HepG2 (cell line): Measurements from ENCODE around the gene MYCBPAP. TPM values are rescaled to one million over a fixed set of nuclear protein-coding genes. Genes with fewer than 3 reads are reported as not detected.

Experiments used
- CAMTA2 ChIP-seq: sonication (generic); formaldehyde crosslinking; IDR thresholded peaks from 2 replicates; pipeline ENCODE4 v1.4.0; 2020; ENCODE audit warnings: mild to moderate bottlenecking, missing genetic modification reagents, borderline replicate concordance
- polyA plus RNA-seq, 8 experiments: library from polyadenylated mRNA; depleted of rRNA in 3 of 8; stranded (reverse) in 7 of 8; unstranded in 1 of 8; fragments of >200 nt; fragmentation: Illumina TruSeq in 4 of 8; extraction: Trizol in 4 of 8; gene quantifications; 2 replicates each; pipeline versions ENCODE4 v1.2.1 to v1.2.3, GENCODE V29; 2011 to 2016; ENCODE audit warnings: low read depth in 4 of 8, missing spikeins in 1 of 8, mixed read lengths in 1 of 8; ENCODE audit not compliant: insufficient read depth in 1 of 8
- total RNA-seq, 5 experiments: library from RNA; depleted of rRNA; stranded (reverse); fragments of >200 nt; fragmentation: Illumina TruSeq; extraction: Trizol; gene quantifications; 2 replicates each; pipeline ENCODE4 v1.2.3, GENCODE V29; 2016; ENCODE audit warnings: low read depth in 1 of 5
- TF ChIP-seq, protein P1 (sequence below): sonication (generic); formaldehyde crosslinking; IDR thresholded peaks from 2 replicates; pipeline ENCODE4 v1.8.0; 2022; ENCODE audit warnings: mild to moderate bottlenecking, missing genetic modification reagents, moderate library complexity
- TF ChIP-seq, protein P2 (sequence below): sonication (generic); formaldehyde crosslinking; IDR thresholded peaks from 2 replicates; pipeline ENCODE4 v1.5.0; 2020; ENCODE audit warnings: missing genetic modification reagents, mild to moderate bottlenecking, borderline replicate concordance
- TF ChIP-seq, protein P3 (sequence below): sonication (generic); formaldehyde crosslinking; IDR thresholded peaks from 2 replicates; pipeline ENCODE4 v1.4.0; 2020; ENCODE audit warnings: mild to moderate bottlenecking, missing genetic modification reagents
- TF ChIP-seq, protein P4 (sequence below), 2 experiments: fragments of 450-650 bp in 1 of 2; sonication (generic) in 1 of 2; formaldehyde crosslinking in 1 of 2; IDR thresholded peaks; 2 replicates each; pipeline versions ENCODE4 v1.6.1 to v1.8.0; 2016 to 2022; ENCODE audit warnings: antibody characterized with exemption in 1 of 2, mild to moderate bottlenecking in 1 of 2, missing genetic modification reagents in 1 of 2
- TF ChIP-seq, protein P5 (sequence below): sonication (generic); formaldehyde crosslinking; IDR thresholded peaks from 2 replicates; pipeline ENCODE4 v1.4.0; 2020; ENCODE audit warnings: mild to moderate bottlenecking, missing genetic modification reagents

The MYCBPAP gene
- total and polyA plus RNA-seq, 2 of the 13 experiments (the other 11 are each of a cell fraction or from before 2014, with no cell fraction given): 0.22 to 0.24 TPM

DNA sequence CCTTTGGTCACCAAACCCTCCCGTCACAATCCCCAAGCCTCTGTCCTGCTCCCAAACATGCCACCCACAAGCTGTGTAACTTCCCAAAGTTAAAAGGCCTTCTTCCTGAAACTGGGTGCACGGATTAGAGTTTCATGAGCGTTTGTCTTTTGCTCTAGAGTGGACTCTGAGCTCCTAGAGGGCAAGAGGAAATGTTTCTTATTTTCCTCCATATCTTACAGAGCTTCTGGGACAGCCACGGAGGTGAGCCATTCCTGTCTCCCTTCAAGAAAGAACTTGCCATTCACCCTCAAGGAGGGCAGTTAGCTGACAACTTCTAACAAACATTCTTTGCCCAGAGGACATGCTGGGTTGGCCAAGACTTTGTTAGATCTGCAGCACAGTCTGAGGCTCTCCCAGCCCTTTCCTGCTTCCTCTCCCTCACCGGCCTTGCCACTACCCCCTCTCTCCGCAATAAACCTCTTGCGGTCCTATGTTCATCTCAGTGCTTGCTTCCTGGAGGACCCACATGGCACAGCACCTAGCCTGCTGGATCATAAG lies 2.6 kb upstream of the MYCBPAP start (continued):
- TF ChIP-seq, protein P1, sequence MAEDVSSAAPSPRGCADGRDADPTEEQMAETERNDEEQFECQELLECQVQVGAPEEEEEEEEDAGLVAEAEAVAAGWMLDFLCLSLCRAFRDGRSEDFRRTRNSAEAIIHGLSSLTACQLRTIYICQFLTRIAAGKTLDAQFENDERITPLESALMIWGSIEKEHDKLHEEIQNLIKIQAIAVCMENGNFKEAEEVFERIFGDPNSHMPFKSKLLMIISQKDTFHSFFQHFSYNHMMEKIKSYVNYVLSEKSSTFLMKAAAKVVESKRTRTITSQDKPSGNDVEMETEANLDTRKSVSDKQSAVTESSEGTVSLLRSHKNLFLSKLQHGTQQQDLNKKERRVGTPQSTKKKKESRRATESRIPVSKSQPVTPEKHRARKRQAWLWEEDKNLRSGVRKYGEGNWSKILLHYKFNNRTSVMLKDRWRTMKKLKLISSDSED (CRISPR knock-in tag): no peak
- TF ChIP-seq, protein P2, sequence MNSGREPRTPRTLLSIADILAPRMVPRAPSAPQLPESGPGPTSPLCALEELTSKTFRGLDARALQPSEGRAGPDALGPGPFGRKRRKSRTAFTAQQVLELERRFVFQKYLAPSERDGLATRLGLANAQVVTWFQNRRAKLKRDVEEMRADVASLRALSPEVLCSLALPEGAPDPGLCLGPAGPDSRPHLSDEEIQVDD (CRISPR knock-in tag): no peak
- 0 out of 2 replicates have a peak, but pooled peaks have one; percentile 33 for TF ChIP-seq CAMTA2
- TF ChIP-seq, protein P3, sequence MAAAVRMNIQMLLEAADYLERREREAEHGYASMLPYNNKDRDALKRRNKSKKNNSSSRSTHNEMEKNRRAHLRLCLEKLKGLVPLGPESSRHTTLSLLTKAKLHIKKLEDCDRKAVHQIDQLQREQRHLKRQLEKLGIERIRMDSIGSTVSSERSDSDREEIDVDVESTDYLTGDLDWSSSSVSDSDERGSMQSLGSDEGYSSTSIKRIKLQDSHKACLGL: 0 out of 2 replicates have a peak, but pooled peaks have one; percentile 24
- TF ChIP-seq, protein P4, sequence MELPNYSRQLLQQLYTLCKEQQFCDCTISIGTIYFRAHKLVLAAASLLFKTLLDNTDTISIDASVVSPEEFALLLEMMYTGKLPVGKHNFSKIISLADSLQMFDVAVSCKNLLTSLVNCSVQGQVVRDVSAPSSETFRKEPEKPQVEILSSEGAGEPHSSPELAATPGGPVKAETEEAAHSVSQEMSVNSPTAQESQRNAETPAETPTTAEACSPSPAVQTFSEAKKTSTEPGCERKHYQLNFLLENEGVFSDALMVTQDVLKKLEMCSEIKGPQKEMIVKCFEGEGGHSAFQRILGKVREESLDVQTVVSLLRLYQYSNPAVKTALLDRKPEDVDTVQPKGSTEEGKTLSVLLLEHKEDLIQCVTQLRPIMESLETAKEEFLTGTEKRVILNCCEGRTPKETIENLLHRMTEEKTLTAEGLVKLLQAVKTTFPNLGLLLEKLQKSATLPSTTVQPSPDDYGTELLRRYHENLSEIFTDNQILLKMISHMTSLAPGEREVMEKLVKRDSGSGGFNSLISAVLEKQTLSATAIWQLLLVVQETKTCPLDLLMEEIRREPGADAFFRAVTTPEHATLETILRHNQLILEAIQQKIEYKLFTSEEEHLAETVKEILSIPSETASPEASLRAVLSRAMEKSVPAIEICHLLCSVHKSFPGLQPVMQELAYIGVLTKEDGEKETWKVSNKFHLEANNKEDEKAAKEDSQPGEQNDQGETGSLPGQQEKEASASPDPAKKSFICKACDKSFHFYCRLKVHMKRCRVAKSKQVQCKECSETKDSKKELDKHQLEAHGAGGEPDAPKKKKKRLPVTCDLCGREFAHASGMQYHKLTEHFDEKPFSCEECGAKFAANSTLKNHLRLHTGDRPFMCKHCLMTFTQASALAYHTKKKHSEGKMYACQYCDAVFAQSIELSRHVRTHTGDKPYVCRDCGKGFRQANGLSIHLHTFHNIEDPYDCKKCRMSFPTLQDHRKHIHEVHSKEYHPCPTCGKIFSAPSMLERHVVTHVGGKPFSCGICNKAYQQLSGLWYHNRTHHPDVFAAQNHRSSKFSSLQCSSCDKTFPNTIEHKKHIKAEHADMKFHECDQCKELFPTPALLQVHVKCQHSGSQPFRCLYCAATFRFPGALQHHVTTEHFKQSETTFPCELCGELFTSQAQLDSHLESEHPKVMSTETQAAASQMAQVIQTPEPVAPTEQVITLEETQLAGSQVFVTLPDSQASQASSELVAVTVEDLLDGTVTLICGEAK (IDR thresholded peaks at IDR 0.05): no peak
- TF ChIP-seq, protein P4 (CRISPR knock-in tag; IDR thresholded peaks at IDR 0.05): no peak
- TF ChIP-seq, protein P5, sequence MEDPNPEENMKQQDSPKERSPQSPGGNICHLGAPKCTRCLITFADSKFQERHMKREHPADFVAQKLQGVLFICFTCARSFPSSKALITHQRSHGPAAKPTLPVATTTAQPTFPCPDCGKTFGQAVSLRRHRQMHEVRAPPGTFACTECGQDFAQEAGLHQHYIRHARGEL (CRISPR knock-in tag): no peak
